Neural progenitor cell (in vitro differentiated cells): ENCODE data around the gene PPP1R3A. TPM values are rescaled to one million over a fixed set of nuclear protein-coding genes. Genes with fewer than 3 reads are reported as not detected.

Source experiments
- DNase-seq: peaks from one replicate; pipeline ENCODE4 v3.0.0-alpha.2; 2016; ENCODE audit warnings: low spot score
- H2AFZ ChIP-seq: fragments of 200-600 bp; sonication (generic); replicated peaks from 2 replicates; pipeline ENCODE4 v1.6.1; 2016; ENCODE audit warnings: antibody characterized with exemption
- H3F3A ChIP-seq: fragments of 200-600 bp; sonication (generic); 2 replicates; pipeline ENCODE4 v1.6.1; 2016; ENCODE audit warnings: antibody characterized with exemption, low read depth
- H3K27ac ChIP-seq: fragments of 200-600 bp; sonication (generic); 2 replicates; pipeline ENCODE4 v1.5.1; 2016; ENCODE audit warnings: mild to moderate bottlenecking
- H3K27me3 ChIP-seq: fragments of 200-600 bp; sonication (generic); 2 replicates; pipeline ENCODE4 v1.6.1; 2016; ENCODE audit warnings: mild to moderate bottlenecking, moderate library complexity
- H3K36me3 ChIP-seq: fragments of 200-600 bp; sonication (generic); 2 replicates; pipeline ENCODE4 v1.5.1; 2016
- H3K4me1 ChIP-seq: fragments of 200-600 bp; sonication (generic); 2 replicates; pipeline ENCODE4 v1.6.1; 2016; ENCODE audit warnings: mixed run types
- H3K4me2 ChIP-seq: fragments of 200-600 bp; sonication (generic); 2 replicates; pipeline ENCODE4 v1.6.1; 2016
- H3K4me3 ChIP-seq: fragments of 200-600 bp; sonication (generic); 2 replicates; pipeline ENCODE4 v1.5.1; 2016
- H3K79me2 ChIP-seq: fragments of 200-600 bp; sonication (generic); 2 replicates; pipeline ENCODE4 v1.6.1; 2016; ENCODE audit warnings: low read depth
- H3K9ac ChIP-seq: fragments of 200-600 bp; sonication (generic); 2 replicates; pipeline ENCODE4 v1.6.1; 2016
- H3K9me3 ChIP-seq: fragments of 200-600 bp; sonication (generic); 2 replicates; pipeline ENCODE4 v1.5.1; 2016; ENCODE audit warnings: low read depth
- H4K20me1 ChIP-seq: fragments of 200-600 bp; sonication (generic); 2 replicates; pipeline ENCODE4 v1.6.1; 2016; ENCODE audit warnings: low read depth
- H3K27ac Mint-ChIP-seq: 3 replicates; pipeline ENCODE4 v1.8.0; 2021; ENCODE audit warnings: mixed read lengths
- H3K27me3 Mint-ChIP-seq: 2 replicates; pipeline ENCODE4 v1.8.0; 2022; ENCODE audit warnings: low read depth, mild to moderate bottlenecking, inconsistent platforms, moderate library complexity, mixed read lengths; ENCODE audit not compliant: insufficient read depth
- H3K36me3 Mint-ChIP-seq: 3 replicates; pipeline ENCODE4 v1.8.0; 2021; ENCODE audit warnings: mixed read lengths
- H3K4me1 Mint-ChIP-seq: 3 replicates; pipeline ENCODE4 v1.8.0; 2021; ENCODE audit warnings: mixed read lengths
- H3K4me3 Mint-ChIP-seq: 3 replicates; pipeline ENCODE4 v1.8.0; 2021; ENCODE audit warnings: mild to moderate bottlenecking, moderate library complexity, mixed read lengths
- H3K9me3 Mint-ChIP-seq: 3 replicates; pipeline ENCODE4 v1.8.0; 2020; ENCODE audit warnings: mixed read lengths
- EZH2 ChIP-seq: fragments of 200-600 bp; sonication (generic); IDR thresholded peaks from 2 replicates; pipeline ENCODE4 v1.6.1; 2017; ENCODE audit warnings: antibody characterized with exemption, mild to moderate bottlenecking, moderate library complexity
- EZH2phosphoT487 ChIP-seq: fragments of 200-600 bp; sonication (generic); IDR thresholded peaks from 2 replicates; pipeline ENCODE4 v1.6.1; 2017; ENCODE audit warnings: antibody characterized with exemption
- total RNA-seq: library from RNA; depleted of rRNA; stranded (reverse); fragments of >200 nt; gene quantifications from 2 replicates; pipeline ENCODE4 v1.2.3, GENCODE V29; 2015; ENCODE audit warnings: low replicate concordance
- TF ChIP-seq, protein P1 (sequence below): fragments of 200-600 bp; sonication (generic); IDR thresholded peaks from 2 replicates; pipeline ENCODE4 v1.5.1; 2017; ENCODE audit warnings: antibody characterized with exemption, mild to moderate bottlenecking

The PPP1R3A gene
- total RNA-seq, 1 donor from 2014 or later = not detected

- Histone ChIP-seq H2AFZ (no peak overlapping the region), H3F3A (no peaks in the 10 kb centered on the region), H3K36me3 (no peaks in the 10 kb centered on the region), H3K9ac (no peak overlapping the region), H4K20me1 (no peaks in the 10 kb centered on the region), H3K27ac (no peak overlapping the region), H3K4me1 (no peaks in the 10 kb centered on the region), H3K79me2 (no peaks in the 10 kb centered on the region), H3K4me2 (no peak overlapping the region), H3K4me3 (no peak overlapping the region), H3K27me3 (no peaks in the 10 kb centered on the region), H3K9me3 (no peaks in the 10 kb centered on the region)
- H3K27ac Mint-ChIP-seq = no peak overlapping the region
- no peaks in the 10 kb centered on the region for H3K9me3 Mint-ChIP-seq
- no peak overlapping the region for H3K4me3 Mint-ChIP-seq
- no peaks in the 10 kb centered on the region for H3K4me1 Mint-ChIP-seq
- no peak for DNase-seq
- no peaks in the 10 kb centered on the region for H3K36me3 Mint-ChIP-seq
- no peaks in the 10 kb centered on the region for H3K27me3 Mint-ChIP-seq
- TF ChIP-seq, protein P1, sequence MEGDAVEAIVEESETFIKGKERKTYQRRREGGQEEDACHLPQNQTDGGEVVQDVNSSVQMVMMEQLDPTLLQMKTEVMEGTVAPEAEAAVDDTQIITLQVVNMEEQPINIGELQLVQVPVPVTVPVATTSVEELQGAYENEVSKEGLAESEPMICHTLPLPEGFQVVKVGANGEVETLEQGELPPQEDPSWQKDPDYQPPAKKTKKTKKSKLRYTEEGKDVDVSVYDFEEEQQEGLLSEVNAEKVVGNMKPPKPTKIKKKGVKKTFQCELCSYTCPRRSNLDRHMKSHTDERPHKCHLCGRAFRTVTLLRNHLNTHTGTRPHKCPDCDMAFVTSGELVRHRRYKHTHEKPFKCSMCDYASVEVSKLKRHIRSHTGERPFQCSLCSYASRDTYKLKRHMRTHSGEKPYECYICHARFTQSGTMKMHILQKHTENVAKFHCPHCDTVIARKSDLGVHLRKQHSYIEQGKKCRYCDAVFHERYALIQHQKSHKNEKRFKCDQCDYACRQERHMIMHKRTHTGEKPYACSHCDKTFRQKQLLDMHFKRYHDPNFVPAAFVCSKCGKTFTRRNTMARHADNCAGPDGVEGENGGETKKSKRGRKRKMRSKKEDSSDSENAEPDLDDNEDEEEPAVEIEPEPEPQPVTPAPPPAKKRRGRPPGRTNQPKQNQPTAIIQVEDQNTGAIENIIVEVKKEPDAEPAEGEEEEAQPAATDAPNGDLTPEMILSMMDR = no peak
- TF ChIP-seq EZH2phosphoT487 = no peak
- TF ChIP-seq EZH2 = no peak
These were observed 43.6 kb downstream of the PPP1R3A start for GRCh38 chr7:113875224-113875623.

GRCh38 chr7:113873554-113874151 lies 45.2 kb downstream of the PPP1R3A start:
- Histone ChIP-seq H3K9ac (no peak overlapping the region), H3K79me2 (no peaks in the 10 kb centered on the region), H3K4me3 (no peak overlapping the region), H3K4me1 (no peaks in the 10 kb centered on the region), H3K4me2 (no peak overlapping the region), H3F3A (no peaks in the 10 kb centered on the region), H3K9me3 (no peaks in the 10 kb centered on the region), H3K36me3 (no peaks in the 10 kb centered on the region), H4K20me1 (no peaks in the 10 kb centered on the region), H3K27me3 (no peaks in the 10 kb centered on the region), H2AFZ (no peak overlapping the region), H3K27ac (no peak overlapping the region)
- H3K4me3 Mint-ChIP-seq = no peak overlapping the region
- H3K4me1 Mint-ChIP-seq = no peaks in the 10 kb centered on the region
- H3K27me3 Mint-ChIP-seq = no peaks in the 10 kb centered on the region
- TF ChIP-seq, protein P1 = no peak
- no peak for TF ChIP-seq EZH2phosphoT487
- no peak for TF ChIP-seq EZH2
- H3K9me3 Mint-ChIP-seq = no peaks in the 10 kb centered on the region
- no peaks in the 10 kb centered on the region for H3K36me3 Mint-ChIP-seq
- H3K27ac Mint-ChIP-seq = no peak overlapping the region
- no peak for DNase-seq

DNA sequence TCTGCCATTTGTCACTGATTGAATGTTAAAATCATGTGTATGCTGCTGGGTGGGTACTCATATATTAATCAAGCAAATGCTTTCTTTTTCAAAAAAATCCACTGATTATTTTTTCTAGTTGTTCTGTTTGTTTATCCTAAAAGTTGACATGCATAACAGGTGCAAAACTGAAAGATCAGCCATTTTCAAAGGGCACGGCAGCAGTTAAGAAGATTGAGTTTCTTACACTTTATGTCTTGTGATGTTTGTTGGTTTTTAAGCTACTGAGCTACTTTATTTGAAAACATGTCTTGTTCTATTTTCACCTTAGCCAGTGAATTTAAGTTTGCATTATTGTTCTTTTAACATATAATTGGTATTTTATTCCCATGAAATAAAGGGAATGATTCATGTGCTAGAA lies 45.8 kb downstream of the PPP1R3A start:
- DNase-seq = no peak
- no peak overlapping the region for H3K4me3 Mint-ChIP-seq
- Histone ChIP-seq H3K9ac (no peak overlapping the region), H3K4me2 (no peak overlapping the region), H3K36me3 (no peaks in the 10 kb centered on the region), H3K27me3 (no peaks in the 10 kb centered on the region), H3K9me3 (no peaks in the 10 kb centered on the region), H3F3A (no peaks in the 10 kb centered on the region), H2AFZ (no peak overlapping the region), H3K4me3 (no peak overlapping the region), H3K4me1 (no peaks in the 10 kb centered on the region), H3K27ac (no peak overlapping the region), H3K79me2 (no peaks in the 10 kb centered on the region), H4K20me1 (no peaks in the 10 kb centered on the region)
- H3K27ac Mint-ChIP-seq = no peak overlapping the region
- no peaks in the 10 kb centered on the region for H3K27me3 Mint-ChIP-seq
- TF ChIP-seq EZH2phosphoT487 = no peak
- no peak for TF ChIP-seq EZH2
- TF ChIP-seq, protein P1 = no peak
- H3K9me3 Mint-ChIP-seq = no peaks in the 10 kb centered on the region
- H3K36me3 Mint-ChIP-seq = no peaks in the 10 kb centered on the region
- H3K4me1 Mint-ChIP-seq = no peaks in the 10 kb centered on the region
